Liver (tissue), 9 donors: Measurements from ENCODE around the gene VPS35. TPM values are rescaled to one million over a fixed set of nuclear protein-coding genes. Genes with fewer than 3 reads are reported as not detected.

Source experiments
- DNase-seq: peaks from one replicate; pipeline ENCODE4 v3.0.0-alpha.2; 2017; ENCODE audit warnings: low spot score
- H3K27ac ChIP-seq, 2 donors: one replicate each; pipeline ENCODE4 v1.7.0; 2013; ENCODE audit warnings: inconsistent platforms in 2 of 2, low read length in 2 of 2, control low read depth in 1 of 2, low read depth in 1 of 2, mild to moderate bottlenecking in 1 of 2
- H3K27me3 ChIP-seq, 4 donors: one replicate each; pipeline versions ENCODE4 v1.6.1 to v1.7.0; 2013; ENCODE audit warnings: low read length in 3 of 4, inconsistent platforms in 1 of 4, mild to moderate bottlenecking in 1 of 4, moderate library complexity in 1 of 4; ENCODE audit not compliant: control insufficient read depth in 4 of 4, insufficient read depth in 4 of 4
- H3K36me3 ChIP-seq, 4 donors: one replicate each; pipeline versions ENCODE4 v1.6.1 to v1.7.0; 2013; ENCODE audit warnings: low read length in 3 of 4, mild to moderate bottlenecking in 3 of 4, low read depth in 1 of 4, moderate library complexity in 1 of 4; ENCODE audit not compliant: control insufficient read depth in 4 of 4, insufficient read depth in 3 of 4
- H3K4me1 ChIP-seq, 4 donors: one replicate each; pipeline versions ENCODE4 v1.6.1 to v1.7.0; 2013; ENCODE audit warnings: low read length in 3 of 4, mild to moderate bottlenecking in 3 of 4, moderate library complexity in 1 of 4; ENCODE audit not compliant: control insufficient read depth in 4 of 4, insufficient read depth in 4 of 4
- H3K4me3 ChIP-seq, 3 donors: one replicate each; pipeline versions ENCODE4 v1.6.1 to v1.7.0; 2013; ENCODE audit warnings: low read length in 3 of 3, control low read depth in 1 of 3, low read depth in 1 of 3, mild to moderate bottlenecking in 1 of 3
- H3K9ac ChIP-seq, 2 donors: one replicate each; pipeline ENCODE4 v1.7.0; 2013; ENCODE audit warnings: low read length in 2 of 2, mild to moderate bottlenecking in 2 of 2, moderate library complexity in 2 of 2, control low read depth in 1 of 2, low read depth in 1 of 2
- H3K9me3 ChIP-seq, 4 donors: one replicate each; pipeline versions ENCODE4 v1.6.1 to v1.7.0; 2013; ENCODE audit warnings: low read length in 3 of 4; ENCODE audit not compliant: control insufficient read depth in 4 of 4
- ATF3 ChIP-seq: IDR thresholded peaks from 2 replicates; pipeline ENCODE4 v1.6.1; 2016; ENCODE audit warnings: antibody characterized with exemption
- CTCF ChIP-seq: fragments of 150-350 bp; IDR thresholded peaks from 2 replicates; pipeline ENCODE4 v1.5.1; 2017; ENCODE audit warnings: improper control_type of control experiment, low read depth, low read length; ENCODE audit not compliant: missing input control
- EGR1 ChIP-seq, 2 donors: IDR thresholded peaks; 2 replicates each; pipeline ENCODE4 v1.6.1; 2016 to 2018; ENCODE audit warnings: antibody characterized with exemption in 2 of 2, low read depth in 2 of 2
- FOXA1 ChIP-seq: IDR thresholded peaks from 2 replicates; pipeline ENCODE4 v1.6.1; 2016; ENCODE audit warnings: antibody characterized with exemption
- FOXA2 ChIP-seq: IDR thresholded peaks from 2 replicates; pipeline ENCODE4 v1.6.1; 2016; ENCODE audit warnings: antibody characterized with exemption
- HNF4A ChIP-seq, 2 donors: conservative IDR thresholded peaks; 2 replicates each; pipeline ENCODE4 v1.6.1; 2016; ENCODE audit warnings: antibody characterized with exemption in 2 of 2, mild to moderate bottlenecking in 2 of 2
- HNF4G ChIP-seq: IDR thresholded peaks from 2 replicates; pipeline ENCODE4 v1.6.1; 2016; ENCODE audit warnings: antibody characterized with exemption
- JUND ChIP-seq, 2 donors: IDR thresholded peaks; 2 replicates each; pipeline ENCODE4 v1.6.1; 2016; ENCODE audit warnings: antibody characterized with exemption in 2 of 2
- MAX ChIP-seq: IDR thresholded peaks from 2 replicates; pipeline ENCODE4 v1.6.1; 2016; ENCODE audit warnings: antibody characterized with exemption
- NR2F2 ChIP-seq: IDR thresholded peaks from 2 replicates; pipeline ENCODE4 v1.6.1; 2016; ENCODE audit warnings: antibody characterized with exemption
- RAD21 ChIP-seq, 2 donors: IDR thresholded peaks; 2 replicates each; pipeline ENCODE4 v1.6.1; 2016; ENCODE audit warnings: antibody characterized with exemption in 2 of 2, mild to moderate bottlenecking in 2 of 2
- REST ChIP-seq: IDR thresholded peaks from 2 replicates; pipeline ENCODE4 v1.6.1; 2016; ENCODE audit warnings: antibody characterized with exemption, mild to moderate bottlenecking
- RXRA ChIP-seq, 2 donors: IDR thresholded peaks; 2 replicates each; pipeline ENCODE4 v1.6.1; 2017 to 2018; ENCODE audit warnings: antibody characterized with exemption in 2 of 2, mild to moderate bottlenecking in 1 of 2
- SP1 ChIP-seq: IDR thresholded peaks from 2 replicates; pipeline ENCODE4 v1.6.1; 2018; ENCODE audit warnings: antibody characterized with exemption, mild to moderate bottlenecking
- YY1 ChIP-seq: IDR thresholded peaks from 2 replicates; pipeline ENCODE4 v1.6.1; 2016; ENCODE audit warnings: antibody characterized with exemption, mild to moderate bottlenecking
- WGBS: extraction: QIAGEN DNeasy Blood & Tissue Kit; methylation state at CpG from one replicate; pipeline ENCODE4 v1.1.7; 2013; 5-methylcytosine and 5-hydroxymethylcytosine counted together
- polyA plus RNA-seq, 2 donors: library from polyadenylated mRNA; stranded (reverse) in 1 of 2; unstranded in 1 of 2; fragments of 200-250 nt in 1 of 2; fragments of >200 nt in 1 of 2; fragmentation: Nextera tagmentation in 1 of 2; extraction: Ambion mirVana in 1 of 2; gene quantifications; one replicate each; pipeline versions ENCODE4 v1.2.1 to v1.2.3, GENCODE V29; 2013 to 2015
- total RNA-seq, 2 donors: library from RNA; depleted of rRNA; stranded (reverse); fragments of >200 nt; gene quantifications; one replicate each; pipeline ENCODE4 v1.2.3, GENCODE V29; 2014
- donor health status: healthy.
- donor health status: healthy.
- donor health status: healthy.
- donor health status: healthy.
- donor health status: healthy.

Gene VPS35
- total and polyA plus RNA-seq, 4 donors: 10.5 to 52.7 (median 23.6) TPM

- H3K9me3 ChIP-seq: no peaks in the 10 kb centered on the region
- no peaks in the 10 kb centered on the region for H3K27me3 ChIP-seq
- no peak for DNase-seq
- 53% methylated on average over 1 of the region's 1 CpG for WGBS
- TF ChIP-seq YY1 (no peak), JUND (IDR thresholded peaks at IDR 0.05) (no peak), HNF4G (no peak), SP1 (no peak), MAX (no peak), HNF4A (conservative IDR thresholded peaks at IDR 0.05) (no peak), REST (no peak), CTCF (peak; percentile 54), RAD21 (IDR thresholded peaks at IDR 0.05) (peak; percentile 74 to 76), NR2F2 (no peak), ATF3 (no peak), FOXA1 (no peak), EGR1 (IDR thresholded peaks at IDR 0.05; ENCODE audit: low read depth in 2 of 2) (no peak)
- no peaks in the 10 kb centered on the region for H3K4me1 ChIP-seq
- H3K36me3 ChIP-seq: no peaks in the 10 kb centered on the region
- H3K4me3 ChIP-seq: no peak overlapping the region
- H3K9ac ChIP-seq: no peak overlapping the region
- no peak overlapping the region for H3K27ac ChIP-seq
Observed at GRCh38 chr16:46607529-46607928, 81.4 kb downstream of the VPS35 start.

GRCh38 chr16:46606231-46606630 is 82.7 kb downstream of the VPS35 start:
- no peak for DNase-seq
- TF ChIP-seq MAX (no peak), SP1 (no peak), NR2F2 (no peak), RXRA (IDR thresholded peaks at IDR 0.05) (no peak), FOXA2 (no peak), YY1 (no peak), HNF4G (no peak), CTCF (no peak), JUND (IDR thresholded peaks at IDR 0.05) (no peak)
- H3K27me3 ChIP-seq: no peaks in the 10 kb centered on the region
- no peaks in the 10 kb centered on the region for H3K4me1 ChIP-seq
- no peak overlapping the region for H3K9ac ChIP-seq
- H3K36me3 ChIP-seq: no peaks in the 10 kb centered on the region
- H3K9me3 ChIP-seq: no peaks in the 10 kb centered on the region
- no peak overlapping the region for H3K27ac ChIP-seq
- no peak overlapping the region for H3K4me3 ChIP-seq
- 93% methylated on average over 5 of the region's 5 CpGs for WGBS

Other genes with a start within 250 kb of the VPS35 start
- 10 to 100 TPM in 1 of 2 donors, under 1 TPM in 1; 0.25 to 21.2 TPM for gene SHCBP1, start 67.8 kb downstream of the VPS35 start, total RNA-seq
- under 1 TPM; 0.43 to 0.51 TPM for gene SHCBP1, start 67.8 kb downstream of the VPS35 start, polyA plus RNA-seq
- gene ORC6, start 481 bp upstream of the VPS35 start, total RNA-seq: 10 to 100 TPM in 1 of 2 donors, under 1 TPM in 1; 0.67 to 16.8 TPM
- 1 to 10 TPM in 1 of 2 donors, under 1 TPM in 1; 0.56 to 1.3 TPM for gene ORC6, start 481 bp upstream of the VPS35 start, polyA plus RNA-seq
- 1 to 10 TPM in 1 of 2 donors, under 1 TPM in 1; 0.33 to 1.1 TPM for gene MYLK3, start 59.2 kb upstream of the VPS35 start, total RNA-seq
- under 1 TPM; 0.01 to 0.13 TPM for gene MYLK3, start 59.2 kb upstream of the VPS35 start, polyA plus RNA-seq
- 1 to 10 TPM; 4.4 to 6.2 TPM for gene C16orf87, start 142.0 kb upstream of the VPS35 start, total RNA-seq
- gene C16orf87, start 142.0 kb upstream of the VPS35 start, polyA plus RNA-seq: 10 to 100 TPM in 1 of 2 donors, 1 to 10 TPM in 1; 4.1 to 12.9 TPM
- gene GPT2, start 195.2 kb upstream of the VPS35 start, total RNA-seq: 10 to 100 TPM in 1 of 2 donors, 1 to 10 TPM in 1; 6.8 to 54.3 TPM
- 10 to 100 TPM; 39.8 to 78.3 TPM for gene GPT2, start 195.2 kb upstream of the VPS35 start, polyA plus RNA-seq